ENCODE data around the gene DDIAS. TPM values are rescaled to one million over a fixed set of nuclear protein-coding genes. Genes with fewer than 3 reads are reported as not detected.

The DDIAS gene
- total and polyA plus RNA-seq, 9 of the 15 experiments (the other 6 are each of a cell fraction or from before 2014, with no cell fraction given): 9.4 to 27.2 (median 23.3) TPM

GRCh38 chr11:82858556-82859091 is 42.9 kb upstream of the DDIAS start:
- no peak overlapping the region for H3K9ac ChIP-seq (ENCODE audit: insufficient read depth in 1 of 2, low read depth in 2 of 2, low read length in 2 of 2)
- DNase-seq (ENCODE audit: extremely low read depth in 1 of 4, low spot score in 3 of 4) (no peak), FAIRE-seq (no peak), ATAC-seq (no peak)
- no peak overlapping the region for H3K27ac ChIP-seq (ENCODE audit: extremely low read depth, low read depth, low read length)
- H4K20me1 ChIP-seq (replicated peaks; ENCODE audit: control insufficient read depth, insufficient read depth, low read length): no peaks in the 10 kb centered on the region; the same call in 1 of the 2 replicates
- in situ Hi-C loops (cut with MboI) (loop anchor here (25.0 kb wide), 1 partner anchor 954 kb away; no protein-coding TSS in a partner anchor), intact Hi-C loops (cut with micrococcal nuclease) (no loop called here)
- BruUV-seq (replicated peaks): no TSS peak
- H2AFZ ChIP-seq (ENCODE audit: low read depth, low read length): no peak overlapping the region
- H3K36me3 ChIP-seq (ENCODE audit: control insufficient read depth, insufficient read depth, low read length): no peaks in the 10 kb centered on the region
- no peaks in the 10 kb centered on the region for H3K79me2 ChIP-seq (ENCODE audit: control insufficient read depth, insufficient read depth, low read length)
- no peak overlapping the region for H3K4me2 ChIP-seq (ENCODE audit: insufficient read depth, low read length)
- 20% methylated on average over 1 of the region's 1 CpG for WGBS (ENCODE audit: insufficient coverage, low coverage, missing lambda C conversion rate)
- ChIA-PET CTCF (ENCODE audit: low intra/inter-chr PET ratio) (no interaction called here), POLR2A (no interaction called here)
- H3K4me3 ChIP-seq: no peak overlapping the region
- H3K4me1 ChIP-seq (replicated peaks in 1 of 2; ENCODE audit: control insufficient read depth in 2 of 2, insufficient read depth in 2 of 2, low read length in 2 of 2): no peaks in the 10 kb centered on the region
- no peak for TF ChIP-seq BRF1 (IDR thresholded peaks at IDR 0.05; ENCODE audit: borderline replicate concordance, extremely low read depth, insufficient read length)
- no peak for TF ChIP-seq ZNF174 (CRISPR knock-in tag; IDR thresholded peaks at IDR 0.05)
- H3K9me1 ChIP-seq (ENCODE audit: control insufficient read depth, insufficient read depth, low read length): no peaks in the 10 kb centered on the region
- H3K9me3 ChIP-seq (replicated peaks; ENCODE audit: control insufficient read depth, insufficient read depth, low read depth, low read length): no peaks in the 10 kb centered on the region
- H3K27me3 ChIP-seq (ENCODE audit: control insufficient read depth in 2 of 2, insufficient read depth in 2 of 2, low read length in 2 of 2): no peaks in the 10 kb centered on the region

GRCh38 chr11:82859750-82860149 is 41.8 kb upstream of the DDIAS start:
- ATAC-seq (no peak), DNase-seq (ENCODE audit: extremely low read depth in 1 of 4, low spot score in 3 of 4) (no peak), FAIRE-seq (no peak)
- in situ Hi-C loops (cut with MboI) (loop anchor here (25.0 kb wide), 1 partner anchor 953 kb away; no protein-coding TSS in a partner anchor), intact Hi-C loops (cut with micrococcal nuclease) (loop anchor here (5.0 kb wide), 1 partner anchor 67 kb away; no protein-coding TSS in a partner anchor)
- Histone ChIP-seq H3K9me1 (ENCODE audit: control insufficient read depth, insufficient read depth, low read length) (no peaks in the 10 kb centered on the region), H3K36me3 (ENCODE audit: control insufficient read depth, insufficient read depth, low read length) (no peaks in the 10 kb centered on the region), H3K4me1 (replicated peaks in 1 of 2; ENCODE audit: control insufficient read depth in 2 of 2, insufficient read depth in 2 of 2, low read length in 2 of 2) (no peaks in the 10 kb centered on the region; a peak in 1 of 5 replicates), H3K79me2 (ENCODE audit: control insufficient read depth, insufficient read depth, low read length) (no peaks in the 10 kb centered on the region), H3K27ac (ENCODE audit: extremely low read depth, low read depth, low read length) (no peak overlapping the region), H2AFZ (ENCODE audit: low read depth, low read length) (no peak overlapping the region), H4K20me1 (replicated peaks; ENCODE audit: control insufficient read depth, insufficient read depth, low read length) (no peaks in the 10 kb centered on the region; the same call in 1 of the 2 replicates), H3K9me3 (replicated peaks; ENCODE audit: control insufficient read depth, insufficient read depth, low read depth, low read length) (no peaks in the 10 kb centered on the region), H3K4me2 (ENCODE audit: insufficient read depth, low read length) (no peak overlapping the region), H3K27me3 (ENCODE audit: control insufficient read depth in 2 of 2, insufficient read depth in 2 of 2, low read length in 2 of 2) (no peaks in the 10 kb centered on the region), H3K4me3 (no peak overlapping the region), H3K9ac (ENCODE audit: insufficient read depth in 1 of 2, low read depth in 2 of 2, low read length in 2 of 2) (no peak overlapping the region)
- ChIA-PET CTCF (ENCODE audit: low intra/inter-chr PET ratio) (interaction anchor here (1.0 kb wide), 1 partner anchor 178 kb away, joined by 3 read pairs; no protein-coding TSS in a partner anchor), POLR2A (no interaction called here)
- WGBS (ENCODE audit: insufficient coverage, low coverage, missing lambda C conversion rate): 93% methylated on average over 2 of the region's 2 CpGs
- no TSS peak for BruUV-seq (replicated peaks)
- TF ChIP-seq RNF2 (IDR thresholded peaks at IDR 0.05): no peak
- TF ChIP-seq, protein P1, sequence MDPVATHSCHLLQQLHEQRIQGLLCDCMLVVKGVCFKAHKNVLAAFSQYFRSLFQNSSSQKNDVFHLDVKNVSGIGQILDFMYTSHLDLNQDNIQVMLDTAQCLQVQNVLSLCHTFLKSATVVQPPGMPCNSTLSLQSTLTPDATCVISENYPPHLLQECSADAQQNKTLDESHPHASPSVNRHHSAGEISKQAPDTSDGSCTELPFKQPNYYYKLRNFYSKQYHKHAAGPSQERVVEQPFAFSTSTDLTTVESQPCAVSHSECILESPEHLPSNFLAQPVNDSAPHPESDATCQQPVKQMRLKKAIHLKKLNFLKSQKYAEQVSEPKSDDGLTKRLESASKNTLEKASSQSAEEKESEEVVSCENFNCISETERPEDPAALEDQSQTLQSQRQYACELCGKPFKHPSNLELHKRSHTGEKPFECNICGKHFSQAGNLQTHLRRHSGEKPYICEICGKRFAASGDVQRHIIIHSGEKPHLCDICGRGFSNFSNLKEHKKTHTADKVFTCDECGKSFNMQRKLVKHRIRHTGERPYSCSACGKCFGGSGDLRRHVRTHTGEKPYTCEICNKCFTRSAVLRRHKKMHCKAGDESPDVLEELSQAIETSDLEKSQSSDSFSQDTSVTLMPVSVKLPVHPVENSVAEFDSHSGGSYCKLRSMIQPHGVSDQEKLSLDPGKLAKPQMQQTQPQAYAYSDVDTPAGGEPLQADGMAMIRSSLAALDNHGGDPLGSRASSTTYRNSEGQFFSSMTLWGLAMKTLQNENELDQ (CRISPR knock-in tag; IDR thresholded peaks at IDR 0.05; ENCODE audit: borderline replicate concordance): no peak
- TF ChIP-seq KDM2B (CRISPR knock-in tag; IDR thresholded peaks at IDR 0.05): no peak
- no peak for TF ChIP-seq PHB2 (IDR thresholded peaks at IDR 0.05; ENCODE audit: low read depth)
- TF ChIP-seq, protein P2, sequence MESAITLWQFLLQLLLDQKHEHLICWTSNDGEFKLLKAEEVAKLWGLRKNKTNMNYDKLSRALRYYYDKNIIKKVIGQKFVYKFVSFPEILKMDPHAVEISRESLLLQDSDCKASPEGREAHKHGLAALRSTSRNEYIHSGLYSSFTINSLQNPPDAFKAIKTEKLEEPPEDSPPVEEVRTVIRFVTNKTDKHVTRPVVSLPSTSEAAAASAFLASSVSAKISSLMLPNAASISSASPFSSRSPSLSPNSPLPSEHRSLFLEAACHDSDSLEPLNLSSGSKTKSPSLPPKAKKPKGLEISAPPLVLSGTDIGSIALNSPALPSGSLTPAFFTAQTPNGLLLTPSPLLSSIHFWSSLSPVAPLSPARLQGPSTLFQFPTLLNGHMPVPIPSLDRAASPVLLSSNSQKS (CRISPR knock-in tag; IDR thresholded peaks at IDR 0.05): no peak
- no peak for TF ChIP-seq ZKSCAN3 (CRISPR knock-in tag; IDR thresholded peaks at IDR 0.05)
